SU-DHL-6 (cell line): ENCODE results near the gene TOMM22.

Experiments
- H2AFZ ChIP-seq: fragments of 200-600 bp; sonication (generic); 2 replicates; pipeline ENCODE4 v1.6.1; 2014; ENCODE audit warnings: low read depth, mild to moderate bottlenecking, moderate library complexity, mixed read lengths, antibody characterized with exemption, low read length; ENCODE audit not compliant: severe bottlenecking
- H3F3A ChIP-seq: fragments of 200-600 bp; shearing (Covaris generic); 2 replicates; pipeline ENCODE4 v1.6.0; 2016; ENCODE audit warnings: antibody characterized with exemption, mild to moderate bottlenecking; ENCODE audit not compliant: insufficient read depth
- H3K27ac ChIP-seq: fragments of 200-600 bp; sonication (generic); 2 replicates; pipeline ENCODE4 v1.5.1; 2016; ENCODE audit warnings: low read depth, mild to moderate bottlenecking, low read length, moderate library complexity, mixed read lengths
- H3K27me3 ChIP-seq: fragments of 200-600 bp; sonication (generic), shearing (Covaris generic); 2 replicates; pipeline ENCODE4 v1.6.0; 2014; ENCODE audit warnings: mild to moderate bottlenecking, low read length
- H3K36me3 ChIP-seq: fragments of 200-600 bp; sonication (generic); 2 replicates; pipeline ENCODE4 v1.6.1; 2014; ENCODE audit warnings: mild to moderate bottlenecking, low read length, mixed read lengths
- H3K4me2 ChIP-seq: fragments of 300-600, 200-600 bp; shearing (Covaris generic), sonication (generic); 2 replicates; pipeline ENCODE4 v1.6.0; 2014; ENCODE audit warnings: low read length, low read depth, mild to moderate bottlenecking; ENCODE audit not compliant: poor library complexity, severe bottlenecking
- H3K4me3 ChIP-seq: fragments of 200-600 bp; sonication (generic); 2 replicates; pipeline ENCODE4 v1.5.1; 2014; ENCODE audit warnings: antibody characterized with exemption, low read length, mild to moderate bottlenecking, mixed read lengths; ENCODE audit not compliant: insufficient read depth, poor library complexity, severe bottlenecking
- H3K79me2 ChIP-seq: fragments of 200-600 bp; sonication (generic); 2 replicates; pipeline ENCODE4 v1.6.1; 2014; ENCODE audit warnings: mild to moderate bottlenecking, low read length, moderate library complexity; ENCODE audit not compliant: insufficient read depth
- H3K9ac ChIP-seq: fragments of 200-600 bp; sonication (generic); 2 replicates; pipeline ENCODE4 v1.7.0; 2014; ENCODE audit warnings: mild to moderate bottlenecking, low read length
- H3K9me2 ChIP-seq: fragments of 200-600 bp; sonication (generic); replicated peaks from 2 replicates; pipeline ENCODE4 v1.6.1; 2014; ENCODE audit warnings: low read length; ENCODE audit not compliant: insufficient read depth
- H3K9me3 ChIP-seq: fragments of 200-600 bp; sonication (generic); 2 replicates; pipeline ENCODE4 v1.6.1; 2014; ENCODE audit warnings: low read length, mixed read lengths; ENCODE audit not compliant: insufficient read depth
- H4K20me1 ChIP-seq: fragments of 200-600 bp; sonication (generic); 2 replicates; pipeline ENCODE4 v1.6.1; 2014; ENCODE audit warnings: low read depth, mild to moderate bottlenecking, antibody characterized with exemption, low read length, moderate library complexity, mixed read lengths
- EZH2phosphoT487 ChIP-seq: fragments of 200-600 bp; sonication (generic), shearing (Covaris generic); conservative IDR thresholded peaks from 2 replicates; pipeline ENCODE4 v1.6.1; 2018; ENCODE audit warnings: mild to moderate bottlenecking, antibody characterized with exemption, low read length, moderate library complexity, mixed read lengths
- TF ChIP-seq, protein P1 (sequence below): fragments of 200-600 bp; sonication (generic); IDR thresholded peaks from one replicate; pipeline ENCODE4 v1.5.1; 2017; ENCODE audit warnings: antibody characterized with exemption, mild to moderate bottlenecking, low read length, moderate library complexity; ENCODE audit not compliant: insufficient read depth, poor library complexity, severe bottlenecking

The TOMM22 gene

DNA sequence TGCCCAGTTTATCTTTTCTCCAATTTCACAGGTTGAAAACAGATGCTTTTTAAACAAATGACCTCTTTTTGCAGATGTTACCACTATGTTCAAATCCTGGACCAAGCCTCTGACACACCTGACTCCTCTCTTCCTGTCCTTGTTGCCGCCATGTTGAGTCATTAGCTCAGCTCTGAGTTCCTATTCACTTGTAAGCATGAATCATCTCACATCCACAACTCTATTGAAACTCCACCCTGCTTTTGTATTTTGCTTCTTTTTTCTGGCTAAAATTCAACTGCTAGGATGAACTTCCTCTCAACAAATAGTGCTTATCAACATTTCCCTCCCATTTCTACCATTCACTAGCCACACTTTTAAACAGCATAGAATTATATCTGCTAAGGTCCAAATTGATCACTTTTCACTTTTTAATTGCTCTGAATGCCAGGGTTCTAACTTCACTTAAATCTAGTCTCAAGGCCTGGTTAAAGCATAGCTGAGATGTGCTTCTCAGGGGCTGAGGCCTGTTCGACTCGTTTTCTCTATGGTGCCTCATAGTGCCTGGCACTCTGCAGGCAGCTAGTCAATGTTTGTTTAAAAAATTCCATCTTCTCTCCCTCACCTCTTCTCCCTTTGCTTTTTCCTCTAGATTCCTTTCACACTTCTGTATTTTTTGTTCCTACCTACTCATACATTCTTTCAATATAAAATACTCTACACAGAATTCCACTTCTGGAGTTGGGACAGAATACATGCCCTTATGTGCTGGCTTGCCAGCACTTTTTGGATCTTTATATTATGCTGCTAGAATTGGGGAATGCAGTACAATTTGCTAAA lies 15.1 kb downstream of the TOMM22 start:
- TF ChIP-seq, protein P1, sequence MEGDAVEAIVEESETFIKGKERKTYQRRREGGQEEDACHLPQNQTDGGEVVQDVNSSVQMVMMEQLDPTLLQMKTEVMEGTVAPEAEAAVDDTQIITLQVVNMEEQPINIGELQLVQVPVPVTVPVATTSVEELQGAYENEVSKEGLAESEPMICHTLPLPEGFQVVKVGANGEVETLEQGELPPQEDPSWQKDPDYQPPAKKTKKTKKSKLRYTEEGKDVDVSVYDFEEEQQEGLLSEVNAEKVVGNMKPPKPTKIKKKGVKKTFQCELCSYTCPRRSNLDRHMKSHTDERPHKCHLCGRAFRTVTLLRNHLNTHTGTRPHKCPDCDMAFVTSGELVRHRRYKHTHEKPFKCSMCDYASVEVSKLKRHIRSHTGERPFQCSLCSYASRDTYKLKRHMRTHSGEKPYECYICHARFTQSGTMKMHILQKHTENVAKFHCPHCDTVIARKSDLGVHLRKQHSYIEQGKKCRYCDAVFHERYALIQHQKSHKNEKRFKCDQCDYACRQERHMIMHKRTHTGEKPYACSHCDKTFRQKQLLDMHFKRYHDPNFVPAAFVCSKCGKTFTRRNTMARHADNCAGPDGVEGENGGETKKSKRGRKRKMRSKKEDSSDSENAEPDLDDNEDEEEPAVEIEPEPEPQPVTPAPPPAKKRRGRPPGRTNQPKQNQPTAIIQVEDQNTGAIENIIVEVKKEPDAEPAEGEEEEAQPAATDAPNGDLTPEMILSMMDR = no peak
- Histone ChIP-seq H3K27me3 (no peaks in the 10 kb centered on the region), H3K9ac (no peak overlapping the region), H2AFZ (no peak overlapping the region), H3K79me2 (peaks cover 54% of the 10 kb centered on the region), H3K4me3 (no peak overlapping the region), H3K4me2 (peak overlapping the region; percentile 100), H3K9me3 (no peaks in the 10 kb centered on the region), H3K27ac (no peak overlapping the region), H3K9me2 (no peaks in the 10 kb centered on the region), H3K36me3 (no peaks in the 10 kb centered on the region), H3F3A (peaks cover 4% of the 10 kb centered on the region; the same call in 1 of the 2 replicates), H4K20me1 (no peaks in the 10 kb centered on the region)

DNA sequence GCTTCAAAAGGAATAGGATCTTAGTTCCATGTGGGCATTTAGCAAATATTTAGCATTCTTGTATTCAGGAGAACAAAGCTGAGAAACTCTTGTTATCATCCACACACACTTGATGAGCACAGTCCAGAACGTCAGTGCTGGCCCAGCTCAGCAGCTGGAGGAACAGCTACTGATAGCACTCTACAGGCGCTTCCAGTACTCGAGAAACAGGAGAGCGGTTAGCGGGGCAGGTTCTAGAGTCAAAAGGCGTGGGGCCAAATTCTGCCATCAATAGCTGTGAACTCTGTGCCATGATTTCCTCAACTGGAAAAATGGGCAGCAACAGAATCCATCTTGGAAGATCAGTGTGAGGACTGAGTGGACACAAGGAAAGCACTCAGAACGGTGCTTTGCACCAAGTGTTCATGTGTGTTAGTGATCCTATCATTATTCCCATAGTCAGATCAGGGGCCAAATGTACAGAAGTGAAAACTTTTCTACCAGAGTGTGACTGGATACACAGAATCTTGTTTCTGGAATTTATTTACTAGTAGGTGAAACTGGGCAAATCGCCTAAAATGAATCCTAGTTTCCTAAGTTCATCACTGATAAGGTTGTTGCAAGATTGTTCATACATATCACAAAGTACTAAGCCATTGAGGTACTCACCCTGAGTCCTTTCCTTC lies 15.8 kb downstream of the TOMM22 start:
- Histone ChIP-seq H3K9me2 (no peaks in the 10 kb centered on the region), H3K9me3 (no peaks in the 10 kb centered on the region), H3K4me2 (peak overlapping the region; percentile 100), H3K79me2 (peaks cover 50% of the 10 kb centered on the region), H2AFZ (no peak overlapping the region), H3K9ac (no peak overlapping the region), H3F3A (peaks cover 4% of the 10 kb centered on the region; the same call in 1 of the 2 replicates), H4K20me1 (no peaks in the 10 kb centered on the region), H3K27ac (no peak overlapping the region), H3K4me3 (no peak overlapping the region), H3K36me3 (no peaks in the 10 kb centered on the region), H3K27me3 (no peaks in the 10 kb centered on the region)
- TF ChIP-seq, protein P1 = no peak
- TF ChIP-seq EZH2phosphoT487 = no peak

DNA sequence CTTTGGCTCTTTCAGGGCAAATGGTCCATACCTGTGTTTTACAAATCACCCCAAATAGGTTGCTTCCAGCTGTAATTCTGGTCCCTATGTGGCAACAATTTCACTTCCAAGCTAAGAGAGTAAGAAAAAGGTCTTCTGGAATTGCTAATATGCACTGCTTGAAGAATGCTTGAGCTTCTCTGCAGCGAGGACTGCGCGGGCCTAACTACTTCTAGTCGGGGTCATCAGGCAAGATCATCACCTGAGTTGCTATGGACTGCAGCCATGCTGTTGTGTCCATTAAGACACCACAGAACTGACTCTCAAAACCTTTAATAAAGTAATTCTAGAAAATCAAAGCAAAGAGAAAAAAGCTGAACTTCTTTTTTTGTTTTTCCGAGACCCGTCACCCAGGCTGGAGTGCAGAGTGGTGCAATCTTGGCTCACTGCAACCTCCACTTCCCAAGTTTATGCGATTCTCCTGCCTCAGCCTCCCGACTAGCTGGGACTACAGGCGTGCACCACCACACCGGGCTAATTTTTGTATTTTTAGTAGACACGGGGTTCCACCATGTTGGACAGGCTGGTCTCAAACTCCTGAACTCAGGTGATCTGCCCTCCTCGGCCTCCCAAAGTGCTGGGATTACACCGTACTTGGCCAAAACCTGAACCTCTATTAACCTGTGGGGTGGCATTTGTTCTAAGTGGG lies 16.8 kb downstream of the TOMM22 start:
- H3K27me3 ChIP-seq = no peaks in the 10 kb centered on the region
- peaks cover 8% of the 10 kb centered on the region; the same call in 1 of the 2 replicates for H3F3A ChIP-seq
- H2AFZ ChIP-seq = no peak overlapping the region
- H3K9me2 ChIP-seq = no peaks in the 10 kb centered on the region
- H4K20me1 ChIP-seq = no peaks in the 10 kb centered on the region
- peak overlapping the region; percentile 100 for H3K4me2 ChIP-seq
- peak overlapping the region; percentile 98 for H3K9ac ChIP-seq
- no peak for TF ChIP-seq EZH2phosphoT487
- TF ChIP-seq, protein P1 = no peak
- H3K27ac ChIP-seq = no peak overlapping the region
- H3K4me3 ChIP-seq = peak overlapping the region; percentile 89
- H3K9me3 ChIP-seq = no peaks in the 10 kb centered on the region
- H3K79me2 ChIP-seq = peaks cover 50% of the 10 kb centered on the region
- no peaks in the 10 kb centered on the region for H3K36me3 ChIP-seq
